SIG-M5 treated with dmso at 0.1 percent for 504 hours (cell line): Measurements from ENCODE around the gene S1PR1.
A peak's percentile ranks its signal among the peaks of the same experiment; 100 is the strongest.

ENCODE experiments used
- DNase-seq: peaks from one replicate; lab custom pipeline; 2025; ENCODE audit not compliant: unreplicated experiment; lab: John Stamatoyannopoulos, UW

Gene S1PR1

GRCh38 chr1:101278845-101279244, 42.0 kb downstream of the S1PR1 start:
- no peak for DNase-seq

GRCh38 chr1:101280049-101280592, 43.3 kb downstream of the S1PR1 start:
- DNase-seq: no peak

GRCh38 chr1:101280942-101281654, 44.3 kb downstream of the S1PR1 start:
- DNase-seq: no peak

GRCh38 chr1:101281751-101282150, 44.9 kb downstream of the S1PR1 start:
- no peak for DNase-seq

GRCh38 chr1:101282314-101283038, 45.7 kb downstream of the S1PR1 start:
- no peak for DNase-seq

GRCh38 chr1:101283443-101283842, 46.6 kb downstream of the S1PR1 start:
- DNase-seq: no peak

- no peak for DNase-seq
Observed at GRCh38 chr1:101284021-101284420, 47.2 kb downstream of the S1PR1 start.

GRCh38 chr1:101284622-101285218, 47.9 kb downstream of the S1PR1 start:
- DNase-seq: no peak

- DNase-seq: no peak
Observed at GRCh38 chr1:101285922-101286570, 49.2 kb downstream of the S1PR1 start.

GRCh38 chr1:101288491-101288944, 51.7 kb downstream of the S1PR1 start:
- peak; percentile 59 for DNase-seq

- no peak for DNase-seq
Observed at GRCh38 chr1:101290119-101290921, 53.5 kb downstream of the S1PR1 start.
